Progenitor cell of endocrine pancreas (in vitro differentiated cells): ENCODE results near the gene CD320. TPM values are rescaled to one million over a fixed set of nuclear protein-coding genes. Genes with fewer than 3 reads are reported as not detected.

ENCODE experiments used
- DNase-seq: peaks from one replicate; pipeline ENCODE4 v3.0.0; 2021; ENCODE audit warnings: low spot score; ENCODE audit not compliant: unreplicated experiment
- H3K27ac Mint-ChIP-seq: 2 replicates; pipeline ENCODE4 v1.8.0; 2021; ENCODE audit warnings: mild to moderate bottlenecking, moderate library complexity, mixed read lengths
- H3K27me3 Mint-ChIP-seq: 2 replicates; pipeline ENCODE4 v1.8.0; 2021; ENCODE audit warnings: mixed read lengths
- H3K36me3 Mint-ChIP-seq: 2 replicates; pipeline ENCODE4 v1.8.0; 2022; ENCODE audit warnings: mixed read lengths; ENCODE audit not compliant: insufficient read depth
- H3K4me1 Mint-ChIP-seq: 2 replicates; pipeline ENCODE4 v1.8.0; 2021; ENCODE audit warnings: low read depth, mixed read lengths
- H3K4me3 Mint-ChIP-seq: 2 replicates; pipeline ENCODE4 v1.8.0; 2021; ENCODE audit warnings: low read depth, mild to moderate bottlenecking, moderate library complexity, mixed read lengths
- H3K9me3 Mint-ChIP-seq: 2 replicates; pipeline ENCODE4 v1.8.0; 2021; ENCODE audit warnings: low read depth, mixed read lengths
- CTCF ChIP-seq: fragments of 200-600 bp; sonication (generic); IDR thresholded peaks from one replicate; pipeline ENCODE4 v1.5.0; 2021; ENCODE audit warnings: antibody characterized with exemption, mild to moderate bottlenecking; ENCODE audit not compliant: unreplicated experiment
- total RNA-seq: library from RNA; stranded (reverse); gene quantifications from 2 replicates; pipeline ENCODE4 v1.2.1, GENCODE V29; 2021

CD320 gene
- total RNA-seq, 1 donor from 2014 or later = 63.1 TPM

GRCh38 chr19:8254286-8255001, 53.7 kb downstream of the CD320 start:
- H3K27ac Mint-ChIP-seq = no peak overlapping the region
- no peaks in the 10 kb centered on the region for H3K4me1 Mint-ChIP-seq
- no peaks in the 10 kb centered on the region for H3K9me3 Mint-ChIP-seq
- H3K4me3 Mint-ChIP-seq = no peak overlapping the region
- peaks cover 15% of the 10 kb centered on the region for H3K36me3 Mint-ChIP-seq
- no peak for TF ChIP-seq CTCF
- no peak for DNase-seq
- H3K27me3 Mint-ChIP-seq = no peaks in the 10 kb centered on the region

DNA sequence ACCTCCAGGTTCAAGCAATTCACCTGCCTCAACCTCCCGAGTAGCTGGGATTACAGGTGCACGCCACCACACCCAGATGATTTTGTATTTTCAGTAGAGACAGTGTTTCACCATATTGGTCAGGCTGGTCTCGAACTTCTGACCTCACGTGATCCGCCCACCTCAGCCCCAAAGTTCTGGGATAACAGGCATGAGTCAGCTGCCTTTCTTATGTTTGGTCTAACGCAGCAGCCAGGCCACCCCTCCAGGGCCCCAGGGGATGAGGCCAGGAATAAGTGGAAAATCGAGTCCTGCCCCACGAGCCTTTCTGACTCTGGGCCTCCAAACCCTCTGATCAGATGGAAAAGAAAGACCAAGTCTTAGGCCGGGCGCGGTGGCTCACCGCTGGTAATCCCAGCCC, 54.5 kb downstream of the CD320 start:
- no peak overlapping the region for H3K27ac Mint-ChIP-seq
- no peak for TF ChIP-seq CTCF
- peaks cover 18% of the 10 kb centered on the region for H3K36me3 Mint-ChIP-seq
- H3K27me3 Mint-ChIP-seq = no peaks in the 10 kb centered on the region
- peaks cover 3% of the 10 kb centered on the region for H3K9me3 Mint-ChIP-seq
- no peaks in the 10 kb centered on the region for H3K4me1 Mint-ChIP-seq
- no peak overlapping the region for H3K4me3 Mint-ChIP-seq
- no peak for DNase-seq

DNA sequence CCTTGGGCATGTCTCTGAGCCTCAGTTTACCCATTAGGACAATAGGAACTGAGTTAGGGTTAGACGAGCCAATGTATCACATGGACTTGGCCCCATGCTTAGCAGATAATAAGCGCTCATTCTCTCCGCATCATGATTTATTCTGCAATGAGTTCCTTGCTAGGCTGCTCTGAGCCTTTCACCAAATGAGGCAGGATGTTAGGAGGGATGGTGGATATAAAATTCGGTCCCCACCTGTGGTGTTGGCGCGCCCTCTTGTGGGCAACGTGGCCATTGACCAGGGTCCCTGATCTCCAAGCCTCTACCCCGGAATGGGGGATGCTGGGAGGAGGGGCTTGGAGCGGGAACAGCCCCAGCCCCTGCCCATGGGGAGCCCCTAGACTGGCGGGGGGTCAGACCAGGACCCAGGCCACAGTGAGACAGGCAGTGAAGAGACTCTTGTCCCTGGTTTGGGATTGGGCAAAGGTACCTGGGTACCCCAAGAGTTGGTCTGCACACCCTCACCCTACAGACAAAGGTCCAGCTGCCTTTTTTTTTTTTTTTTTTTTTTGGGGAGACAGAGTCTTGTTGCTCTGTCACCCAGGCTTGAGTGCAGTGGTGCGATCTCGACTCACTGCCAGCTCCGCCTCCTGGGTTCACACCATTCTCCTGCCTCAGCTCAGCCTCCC, 55.1 kb downstream of the CD320 start:
- peak; percentile 90 for DNase-seq
- H3K36me3 Mint-ChIP-seq = peaks cover 20% of the 10 kb centered on the region
- H3K27ac Mint-ChIP-seq = no peak overlapping the region
- TF ChIP-seq CTCF = peak; percentile 96
- no peaks in the 10 kb centered on the region for H3K27me3 Mint-ChIP-seq
- H3K9me3 Mint-ChIP-seq = peaks cover 8% of the 10 kb centered on the region
- H3K4me3 Mint-ChIP-seq = no peak overlapping the region
- no peaks in the 10 kb centered on the region for H3K4me1 Mint-ChIP-seq

Other genes starting within 250 kb of the CD320 start
- 121 and 122 TPM in 2 replicates for gene FBN3, start 158.8 kb downstream of the CD320 start, total RNA-seq
- 67.5 and 78.4 TPM in 2 replicates for gene CERS4, start 99.0 kb downstream of the CD320 start, total RNA-seq
- gene NDUFA7, start 13.0 kb upstream of the CD320 start, total RNA-seq = 46.3 and 55.3 TPM in 2 replicates
- gene RPS28, start 13.1 kb upstream of the CD320 start, total RNA-seq = 1,546 and 1,552 TPM in 2 replicates
- gene KANK3, start 34.9 kb upstream of the CD320 start, total RNA-seq = 0.36 and 0.91 TPM in 2 replicates
- gene ANGPTL4, start 55.8 kb upstream of the CD320 start, total RNA-seq = 0.77 and 1.1 TPM in 2 replicates
- 180 and 191 TPM in 2 replicates for gene RAB11B, start 82.0 kb upstream of the CD320 start, total RNA-seq
- 21.3 and 23.0 TPM in 2 replicates for gene MARCHF2, start 104.9 kb upstream of the CD320 start, total RNA-seq
- 320 and 333 TPM in 2 replicates for gene HNRNPM, start 136.6 kb upstream of the CD320 start, total RNA-seq
- 0.89 and 1.3 TPM in 2 replicates for gene PRAM1, start 194.3 kb upstream of the CD320 start, total RNA-seq
- 31.5 and 37.7 TPM in 2 replicates for gene ZNF414, start 205.8 kb upstream of the CD320 start, total RNA-seq